WERI-Rb-1 (cell line): Measurements from ENCODE around the gene VSX1.

Source experiments
- DNase-seq: peaks from one replicate; pipeline ENCODE4 v3.0.0-alpha.2; 2020
- H3K27ac ChIP-seq: fragments of 250-450 bp; sonication (Bioruptor Pico); 2 replicates; pipeline ENCODE4 v1.5.1; 2020; ENCODE audit warnings: mild to moderate bottlenecking, moderate library complexity
- H3K27me3 ChIP-seq: fragments of 250-450 bp; sonication (Bioruptor Pico); 2 replicates; pipeline ENCODE4 v1.5.1; 2021; ENCODE audit warnings: mild to moderate bottlenecking, low read depth, moderate library complexity; ENCODE audit not compliant: insufficient read depth, severe bottlenecking
- H3K36me3 ChIP-seq: fragments of 250-450 bp; sonication (Bioruptor Pico); 2 replicates; pipeline ENCODE4 v1.5.1; 2020; ENCODE audit warnings: mild to moderate bottlenecking, moderate library complexity
- H3K4me3 ChIP-seq: 2 replicates; pipeline ENCODE4 v1.5.1; 2011; ENCODE audit warnings: low read depth, mild to moderate bottlenecking, control low read depth, low read length
- H3K9me3 ChIP-seq: fragments of 250-450 bp; sonication (Bioruptor Pico); 2 replicates; pipeline ENCODE4 v1.5.1; 2021; ENCODE audit warnings: mild to moderate bottlenecking, moderate library complexity; ENCODE audit not compliant: severe bottlenecking
- TF ChIP-seq, protein P1 (sequence below): IDR thresholded peaks from 2 replicates; pipeline ENCODE4 v1.5.1; 2011; ENCODE audit warnings: low read depth, mild to moderate bottlenecking, control low read depth, inconsistent platforms, low read length

Gene VSX1

DNA sequence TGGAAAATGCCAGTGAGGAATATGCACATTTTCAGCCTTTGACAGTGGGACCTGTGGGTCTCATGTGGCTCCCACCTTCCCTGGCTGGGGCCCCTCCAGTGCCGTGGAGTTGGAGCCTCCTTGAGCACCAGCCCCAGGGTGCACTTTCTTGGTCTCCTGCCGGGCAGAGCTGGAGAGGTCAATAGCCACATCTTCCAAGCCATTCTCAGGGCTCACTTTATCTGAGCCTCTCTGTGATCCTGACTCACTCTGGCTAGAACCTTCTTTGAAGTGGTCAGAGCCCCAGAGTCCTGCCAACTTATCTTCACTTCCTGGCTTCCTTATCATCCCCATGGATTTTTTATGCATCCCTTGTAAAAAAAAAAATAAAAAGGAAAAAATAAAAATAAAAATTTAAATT lies 5.7 kb downstream of the VSX1 start:
- TF ChIP-seq, protein P1, sequence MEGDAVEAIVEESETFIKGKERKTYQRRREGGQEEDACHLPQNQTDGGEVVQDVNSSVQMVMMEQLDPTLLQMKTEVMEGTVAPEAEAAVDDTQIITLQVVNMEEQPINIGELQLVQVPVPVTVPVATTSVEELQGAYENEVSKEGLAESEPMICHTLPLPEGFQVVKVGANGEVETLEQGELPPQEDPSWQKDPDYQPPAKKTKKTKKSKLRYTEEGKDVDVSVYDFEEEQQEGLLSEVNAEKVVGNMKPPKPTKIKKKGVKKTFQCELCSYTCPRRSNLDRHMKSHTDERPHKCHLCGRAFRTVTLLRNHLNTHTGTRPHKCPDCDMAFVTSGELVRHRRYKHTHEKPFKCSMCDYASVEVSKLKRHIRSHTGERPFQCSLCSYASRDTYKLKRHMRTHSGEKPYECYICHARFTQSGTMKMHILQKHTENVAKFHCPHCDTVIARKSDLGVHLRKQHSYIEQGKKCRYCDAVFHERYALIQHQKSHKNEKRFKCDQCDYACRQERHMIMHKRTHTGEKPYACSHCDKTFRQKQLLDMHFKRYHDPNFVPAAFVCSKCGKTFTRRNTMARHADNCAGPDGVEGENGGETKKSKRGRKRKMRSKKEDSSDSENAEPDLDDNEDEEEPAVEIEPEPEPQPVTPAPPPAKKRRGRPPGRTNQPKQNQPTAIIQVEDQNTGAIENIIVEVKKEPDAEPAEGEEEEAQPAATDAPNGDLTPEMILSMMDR = no peak
- no peak for DNase-seq
- peaks cover 5% of the 10 kb centered on the region for H3K27me3 ChIP-seq
- no peaks in the 10 kb centered on the region for H3K36me3 ChIP-seq
- H3K4me3 ChIP-seq = no peak overlapping the region
- H3K27ac ChIP-seq = no peak overlapping the region
- H3K9me3 ChIP-seq = no peaks in the 10 kb centered on the region

DNA sequence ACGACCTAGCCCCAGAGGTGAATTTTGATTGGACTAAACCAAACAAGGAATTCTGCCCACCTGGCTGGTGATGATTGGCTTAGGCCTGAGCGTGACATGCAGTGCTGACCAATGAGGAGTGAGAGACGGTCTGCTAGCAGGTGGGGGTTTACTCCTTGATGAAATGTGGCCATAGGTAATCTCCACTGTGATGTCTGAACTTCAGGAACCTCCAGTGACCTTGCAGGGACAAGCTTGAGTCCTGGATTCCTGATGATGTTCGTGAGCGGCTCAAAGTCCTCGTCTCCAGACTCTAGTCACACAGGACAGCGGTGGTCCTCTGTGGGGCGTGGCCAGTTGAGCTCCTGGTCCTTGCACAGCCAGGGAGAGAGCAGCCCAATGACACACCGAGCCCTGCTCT lies 8.4 kb downstream of the VSX1 start:
- Histone ChIP-seq H3K4me3 (no peak overlapping the region), H3K9me3 (no peaks in the 10 kb centered on the region), H3K36me3 (no peaks in the 10 kb centered on the region), H3K27me3 (no peaks in the 10 kb centered on the region), H3K27ac (no peak overlapping the region)
- no peak for DNase-seq
- TF ChIP-seq, protein P1 = no peak

DNA sequence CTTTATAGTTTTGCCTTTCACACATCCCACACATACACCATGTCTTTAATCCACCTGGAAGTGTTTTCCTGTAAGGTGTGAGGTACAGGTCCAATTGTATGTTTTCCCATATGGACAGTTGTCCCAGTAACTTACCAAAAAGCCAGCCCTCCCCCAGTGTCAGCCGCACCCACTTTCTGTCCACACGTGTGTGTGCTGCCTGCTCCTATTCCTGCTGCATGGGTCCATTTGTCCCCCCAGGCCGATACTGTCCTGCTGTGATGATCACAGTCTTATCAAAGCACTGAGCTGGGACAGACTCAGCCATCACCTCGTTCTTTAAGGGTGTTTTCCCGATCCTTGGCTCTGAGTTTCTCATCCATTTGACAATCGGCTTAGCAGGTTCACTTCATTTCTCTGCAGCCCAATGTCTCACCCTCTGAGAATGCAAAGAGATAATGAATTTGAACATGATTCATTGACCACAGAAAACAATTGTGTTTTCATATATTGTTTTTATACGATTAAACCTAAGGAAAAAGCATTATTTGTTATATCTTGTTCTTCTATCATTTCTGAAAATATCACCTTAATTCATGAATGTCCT lies 9.6 kb downstream of the VSX1 start:
- no peak overlapping the region for H3K27ac ChIP-seq

DNA sequence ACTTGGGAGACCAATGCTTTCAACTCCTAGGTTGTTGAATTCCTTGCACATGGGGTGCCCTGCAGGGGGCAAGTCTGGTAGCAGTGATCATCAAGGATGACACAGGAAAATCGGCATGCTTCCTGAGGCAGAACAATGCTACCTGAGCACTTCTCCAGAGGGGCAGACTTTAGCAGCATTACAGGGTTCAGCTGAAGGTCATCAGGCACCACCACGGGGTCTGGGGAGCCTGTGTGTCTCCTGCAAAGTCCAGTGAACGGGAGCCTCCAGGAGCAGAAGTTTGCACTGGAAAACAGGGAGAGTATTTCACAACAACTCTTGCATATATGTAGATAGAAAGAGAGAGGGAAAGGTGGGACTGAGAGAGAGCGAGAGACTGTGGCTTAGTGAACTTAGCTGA lies 10.2 kb downstream of the VSX1 start:
- no peak for DNase-seq
- Histone ChIP-seq H3K4me3 (no peak overlapping the region; the same call in 1 of the 2 replicates), H3K27me3 (no peaks in the 10 kb centered on the region), H3K27ac (no peak overlapping the region), H3K36me3 (no peaks in the 10 kb centered on the region), H3K9me3 (no peaks in the 10 kb centered on the region)
- TF ChIP-seq, protein P1 = no peak

More for the DNA sequence above, 9.6 kb downstream of the VSX1 start:
- H3K9me3 ChIP-seq = no peaks in the 10 kb centered on the region
- no peak overlapping the region for H3K4me3 ChIP-seq
- DNase-seq = no peak
- H3K36me3 ChIP-seq = no peaks in the 10 kb centered on the region
- H3K27me3 ChIP-seq = no peaks in the 10 kb centered on the region
- TF ChIP-seq, protein P1 = no peak

DNA sequence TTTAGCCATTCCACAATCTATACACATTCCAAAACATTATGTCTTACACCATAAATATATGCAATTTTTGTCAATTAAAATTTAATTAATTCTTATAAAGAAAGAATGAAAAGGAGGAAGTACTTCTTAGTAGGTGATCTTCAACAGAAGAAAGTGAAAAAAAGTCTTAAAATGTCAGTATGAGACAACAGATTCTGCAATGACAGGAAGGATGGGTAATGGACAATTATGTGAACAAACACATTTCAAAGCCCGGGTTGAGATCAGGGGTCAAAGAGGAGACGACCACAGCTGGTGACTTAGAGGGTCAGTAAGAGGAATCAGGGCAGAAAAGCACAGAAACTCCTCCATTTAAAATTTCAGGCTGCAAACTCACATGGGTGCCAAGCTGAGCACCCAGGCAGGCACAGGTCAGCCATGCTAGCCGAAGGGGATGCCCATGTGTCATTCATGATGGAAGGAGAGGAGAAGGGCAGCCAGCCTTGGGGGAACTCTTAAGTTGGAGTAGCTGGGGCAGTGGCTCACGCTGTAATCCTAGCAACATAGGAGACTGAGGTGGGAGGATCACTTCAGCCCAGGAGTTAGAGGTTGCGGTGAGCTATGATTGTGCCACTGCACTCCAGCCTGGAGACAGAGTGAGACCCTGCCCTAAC lies 11.0 kb downstream of the VSX1 start:
- peak; percentile 39 for DNase-seq
- Histone ChIP-seq H3K4me3 (no peak overlapping the region; the same call in 1 of the 2 replicates), H3K36me3 (no peaks in the 10 kb centered on the region), H3K9me3 (no peaks in the 10 kb centered on the region), H3K27ac (no peak overlapping the region), H3K27me3 (no peaks in the 10 kb centered on the region)
- TF ChIP-seq, protein P1 = no peak
